OCI-LY1 (cell line): ENCODE data around the gene TEAD1.

Source experiments
- CTCF ChIP-seq: fragments of 200-600 bp; sonication (generic), shearing (Covaris generic); IDR thresholded peaks from 2 replicates; pipeline ENCODE4 v1.5.1; 2017; ENCODE audit warnings: mild to moderate bottlenecking, antibody characterized with exemption, low read length, moderate library complexity, mixed read lengths
- EZH2 ChIP-seq: fragments of 200-600 bp; sonication (generic), shearing (Covaris generic); IDR thresholded peaks from 2 replicates; pipeline ENCODE4 v1.8.0; 2017; ENCODE audit warnings: borderline replicate concordance, mixed run types, mild to moderate bottlenecking, antibody characterized with exemption, low read length, moderate library complexity, mixed read lengths

GRCh38 chr11:12880327-12880726, 206.1 kb downstream of the TEAD1 start:
- TF ChIP-seq CTCF: no peak
- TF ChIP-seq EZH2: no peak
